SU-DHL-6 (cell line): ENCODE data around the gene FKBP8.
"Not testable (repeated sequence)": the region's sequence is repeated elsewhere in the genome, so short reads cannot be mapped to it uniquely, and the experiment has no call there.

Experiments used
- H2AFZ ChIP-seq: fragments of 200-600 bp; sonication (generic); 2 replicates; pipeline ENCODE4 v1.6.1; 2014; ENCODE audit warnings: low read depth, mild to moderate bottlenecking, moderate library complexity, mixed read lengths, antibody characterized with exemption, low read length; ENCODE audit not compliant: severe bottlenecking
- H3F3A ChIP-seq: fragments of 200-600 bp; shearing (Covaris generic); 2 replicates; pipeline ENCODE4 v1.6.0; 2016; ENCODE audit warnings: antibody characterized with exemption, mild to moderate bottlenecking; ENCODE audit not compliant: insufficient read depth
- H3K27ac ChIP-seq: fragments of 200-600 bp; sonication (generic); 2 replicates; pipeline ENCODE4 v1.5.1; 2016; ENCODE audit warnings: low read depth, mild to moderate bottlenecking, low read length, moderate library complexity, mixed read lengths
- H3K27me3 ChIP-seq: fragments of 200-600 bp; sonication (generic), shearing (Covaris generic); 2 replicates; pipeline ENCODE4 v1.6.0; 2014; ENCODE audit warnings: mild to moderate bottlenecking, low read length
- H3K36me3 ChIP-seq: fragments of 200-600 bp; sonication (generic); 2 replicates; pipeline ENCODE4 v1.6.1; 2014; ENCODE audit warnings: mild to moderate bottlenecking, low read length, mixed read lengths
- H3K4me2 ChIP-seq: fragments of 300-600, 200-600 bp; shearing (Covaris generic), sonication (generic); 2 replicates; pipeline ENCODE4 v1.6.0; 2014; ENCODE audit warnings: low read length, low read depth, mild to moderate bottlenecking; ENCODE audit not compliant: poor library complexity, severe bottlenecking
- H3K4me3 ChIP-seq: fragments of 200-600 bp; sonication (generic); 2 replicates; pipeline ENCODE4 v1.5.1; 2014; ENCODE audit warnings: antibody characterized with exemption, low read length, mild to moderate bottlenecking, mixed read lengths; ENCODE audit not compliant: insufficient read depth, poor library complexity, severe bottlenecking
- H3K79me2 ChIP-seq: fragments of 200-600 bp; sonication (generic); 2 replicates; pipeline ENCODE4 v1.6.1; 2014; ENCODE audit warnings: mild to moderate bottlenecking, low read length, moderate library complexity; ENCODE audit not compliant: insufficient read depth
- H3K9ac ChIP-seq: fragments of 200-600 bp; sonication (generic); 2 replicates; pipeline ENCODE4 v1.7.0; 2014; ENCODE audit warnings: mild to moderate bottlenecking, low read length
- H3K9me2 ChIP-seq: fragments of 200-600 bp; sonication (generic); replicated peaks from 2 replicates; pipeline ENCODE4 v1.6.1; 2014; ENCODE audit warnings: low read length; ENCODE audit not compliant: insufficient read depth
- H3K9me3 ChIP-seq: fragments of 200-600 bp; sonication (generic); 2 replicates; pipeline ENCODE4 v1.6.1; 2014; ENCODE audit warnings: low read length, mixed read lengths; ENCODE audit not compliant: insufficient read depth
- H4K20me1 ChIP-seq: fragments of 200-600 bp; sonication (generic); 2 replicates; pipeline ENCODE4 v1.6.1; 2014; ENCODE audit warnings: low read depth, mild to moderate bottlenecking, antibody characterized with exemption, low read length, moderate library complexity, mixed read lengths
- CTCF ChIP-seq: fragments of 200-600 bp; sonication (generic); IDR thresholded peaks from one replicate; pipeline ENCODE4 v1.5.1; 2017; ENCODE audit warnings: antibody characterized with exemption, mild to moderate bottlenecking, low read length, moderate library complexity; ENCODE audit not compliant: insufficient read depth, poor library complexity, severe bottlenecking
- EZH2phosphoT487 ChIP-seq: fragments of 200-600 bp; sonication (generic), shearing (Covaris generic); conservative IDR thresholded peaks from 2 replicates; pipeline ENCODE4 v1.6.1; 2018; ENCODE audit warnings: mild to moderate bottlenecking, antibody characterized with exemption, low read length, moderate library complexity, mixed read lengths

FKBP8 gene

GRCh38 chr19:18542941-18543813 is at the start of gene FKBP8:
TSS of gene FKBP8 (minus strand) at chr19:18543573. CDS start at chr19:18541970, 1,603 bp downstream.
- Histone ChIP-seq H3K4me3 (peak within 1 kb of the TSS; percentile 83), H3K27ac (peak within 1 kb of the TSS; percentile 55), H3K9me2 (no peaks in the 10 kb centered on the region), H2AFZ (peak within 1 kb of the TSS; percentile 70), H3K79me2 (peaks cover 9% of the 10 kb centered on the region; the same call in 1 of the 2 replicates), H3K36me3 (no peaks in the 10 kb centered on the region; the same call in 1 of the 2 replicates), H3F3A (peaks cover 10% of the 10 kb centered on the region; the same call in 1 of the 2 replicates), H4K20me1 (no peaks in the 10 kb centered on the region), H3K9me3 (no peaks in the 10 kb centered on the region), H3K9ac (peak within 1 kb of the TSS; percentile 61), H3K4me2 (peak within 1 kb of the TSS; percentile 82), H3K27me3 (no peaks in the 10 kb centered on the region)
- TF ChIP-seq EZH2phosphoT487: no peak
- TF ChIP-seq CTCF: no peak

- H4K20me1 ChIP-seq, H3K27me3 ChIP-seq, H3K4me3 ChIP-seq, H2AFZ ChIP-seq, H3K79me2 ChIP-seq, H3K27ac ChIP-seq, H3K9ac ChIP-seq, H3K9me2 ChIP-seq, H3K9me3 ChIP-seq, H3K4me2 ChIP-seq, H3K36me3 ChIP-seq: not testable (repeated sequence)
- H3F3A ChIP-seq: peaks cover 11% of the 10 kb centered on the region
Measured at GRCh38 chr19:18592732-18593131, 49.4 kb upstream of the FKBP8 start.

GRCh38 chr19:18591735-18592385 is 48.5 kb upstream of the FKBP8 start:
- H3K27me3 ChIP-seq: no peaks in the 10 kb centered on the region
- TF ChIP-seq CTCF (no peak), EZH2phosphoT487 (no peak)
- no peaks in the 10 kb centered on the region for H3K79me2 ChIP-seq
- H3K9me2 ChIP-seq: no peaks in the 10 kb centered on the region
- no peaks in the 10 kb centered on the region for H4K20me1 ChIP-seq
- H3K9ac ChIP-seq: no peak overlapping the region
- H3F3A ChIP-seq: peaks cover 11% of the 10 kb centered on the region
- no peak overlapping the region for H3K4me3 ChIP-seq
- H2AFZ ChIP-seq: no peak overlapping the region
- no peaks in the 10 kb centered on the region for H3K9me3 ChIP-seq
- H3K36me3 ChIP-seq: no peaks in the 10 kb centered on the region
- H3K27ac ChIP-seq: no peak overlapping the region
- H3K4me2 ChIP-seq: no peak overlapping the region
